SH-SY5Y (cell line): ENCODE data around the gene ARPC1B.

ENCODE experiments used
- GATA2 ChIP-seq: IDR thresholded peaks from 2 replicates; pipeline ENCODE4 v1.6.1; 2011; ENCODE audit warnings: mild to moderate bottlenecking, low read depth, low read length
- GATA3 ChIP-seq: IDR thresholded peaks from 2 replicates; pipeline ENCODE4 v1.6.1; 2011; ENCODE audit warnings: low read depth, mild to moderate bottlenecking, low read length, moderate library complexity

Gene ARPC1B

GRCh38 chr7:99380823-99381663 is 6.5 kb downstream of the ARPC1B start:
- no peak for TF ChIP-seq GATA3
- TF ChIP-seq GATA2, result no peak

- TF ChIP-seq GATA3 (no peak), GATA2 (no peak; the same call in 1 of the 2 replicates)
These were observed 7.1 kb downstream of the ARPC1B start for GRCh38 chr7:99381664-99382075.

- TF ChIP-seq GATA2 (no peak), GATA3 (no peak)
These were observed 8.7 kb downstream of the ARPC1B start for GRCh38 chr7:99383203-99383602.

GRCh38 chr7:99383791-99384370 is 9.4 kb downstream of the ARPC1B start:
- TF ChIP-seq GATA2 (no peak), GATA3 (no peak)

GRCh38 chr7:99384523-99384922 is 10.0 kb downstream of the ARPC1B start:
- TF ChIP-seq GATA3 (no peak), GATA2 (no peak)

- TF ChIP-seq GATA2, result no peak
- no peak for TF ChIP-seq GATA3
These were observed 11.0 kb downstream of the ARPC1B start for GRCh38 chr7:99385564-99385963.

- TF ChIP-seq GATA3, result no peak
- no peak for TF ChIP-seq GATA2
These were observed 12.2 kb downstream of the ARPC1B start for GRCh38 chr7:99386584-99387238.

- no peak for TF ChIP-seq GATA3
These were observed 13.4 kb downstream of the ARPC1B start for GRCh38 chr7:99387912-99388311.

- TF ChIP-seq GATA2 (no peak), GATA3 (no peak)
These were observed 15.2 kb downstream of the ARPC1B start for GRCh38 chr7:99389772-99390171.

- TF ChIP-seq GATA3 (no peak), GATA2 (no peak)
These were observed 16.5 kb downstream of the ARPC1B start for GRCh38 chr7:99390941-99391602.

GRCh38 chr7:99392046-99392445 is 17.5 kb downstream of the ARPC1B start:
- no peak for TF ChIP-seq GATA2
- TF ChIP-seq GATA3, result no peak

GRCh38 chr7:99392659-99393354 is 18.3 kb downstream of the ARPC1B start:
- TF ChIP-seq GATA3 (no peak), GATA2 (no peak)

- TF ChIP-seq GATA3 (no peak), GATA2 (no peak)
These were observed 19.0 kb downstream of the ARPC1B start for GRCh38 chr7:99393355-99394187.
